ENCODE results near the gene ZNF154.

ZNF154 gene

GRCh38 chr19:57672466-57672865, 36.5 kb downstream of the ZNF154 start:
- DNase-seq: no peak

DNA sequence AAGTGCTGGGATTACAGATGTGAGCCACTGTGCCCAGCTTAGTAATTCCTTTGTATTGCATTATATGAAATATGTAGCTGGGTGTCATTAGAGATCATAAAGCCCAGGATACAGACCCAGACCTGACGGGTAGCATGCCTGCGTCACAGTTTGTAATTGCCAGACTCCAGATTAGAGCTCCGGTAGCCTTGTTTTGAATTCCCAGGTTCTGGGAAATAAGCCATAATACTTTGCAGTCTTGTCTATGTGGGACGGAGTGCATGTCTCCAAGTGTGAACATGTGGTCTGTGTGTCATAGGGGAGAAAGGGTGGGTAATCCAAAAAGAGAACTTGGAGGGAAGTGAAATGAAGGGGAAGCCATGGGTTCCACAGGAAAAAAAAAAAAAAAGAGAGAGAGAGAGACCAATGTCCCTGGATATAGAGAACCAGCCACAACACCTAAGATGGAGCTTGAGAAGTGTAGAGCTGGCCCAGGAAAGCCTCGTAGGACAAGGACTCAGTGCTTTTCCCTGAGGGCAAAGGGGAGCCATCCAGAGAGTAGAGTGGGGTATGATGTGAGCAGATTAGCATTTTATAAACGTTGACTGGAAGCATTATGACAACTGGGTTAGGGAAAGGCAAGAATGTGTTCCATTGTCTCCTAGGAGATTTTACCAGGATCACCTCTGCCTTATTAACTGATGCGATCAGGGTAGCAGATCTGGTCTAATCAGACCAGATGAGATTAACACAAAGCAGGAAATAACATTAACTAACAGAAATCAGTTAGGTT, 37.7 kb downstream of the ZNF154 start:
- DNase-seq: no peak

DNA sequence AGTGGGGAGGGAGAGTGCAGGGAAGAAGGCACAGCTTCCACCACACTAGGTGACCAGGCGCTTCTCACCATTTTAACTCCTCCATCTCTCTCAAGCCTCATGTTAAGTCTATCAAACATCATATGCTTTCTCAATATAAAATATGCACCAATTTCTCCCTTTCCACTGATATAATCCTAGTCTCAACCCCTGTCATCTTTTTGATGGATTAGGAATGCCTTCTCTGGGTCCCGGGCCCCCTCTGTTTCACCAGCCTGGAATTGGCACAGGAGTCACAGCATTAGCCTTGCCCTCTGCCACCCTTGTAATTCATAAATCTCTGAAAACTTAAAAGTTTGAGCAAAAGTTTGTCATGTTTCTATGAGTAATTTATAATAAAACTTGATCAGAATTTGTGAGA, 40.4 kb downstream of the ZNF154 start, which contains the start of gene ZSCAN4:
Gene ZSCAN4, plus strand, starts transcription at position 301 of the 400 bp plus-strand sequence. CDS start 7,211 bp downstream, outside the sequence.
- no peak for DNase-seq

DNA sequence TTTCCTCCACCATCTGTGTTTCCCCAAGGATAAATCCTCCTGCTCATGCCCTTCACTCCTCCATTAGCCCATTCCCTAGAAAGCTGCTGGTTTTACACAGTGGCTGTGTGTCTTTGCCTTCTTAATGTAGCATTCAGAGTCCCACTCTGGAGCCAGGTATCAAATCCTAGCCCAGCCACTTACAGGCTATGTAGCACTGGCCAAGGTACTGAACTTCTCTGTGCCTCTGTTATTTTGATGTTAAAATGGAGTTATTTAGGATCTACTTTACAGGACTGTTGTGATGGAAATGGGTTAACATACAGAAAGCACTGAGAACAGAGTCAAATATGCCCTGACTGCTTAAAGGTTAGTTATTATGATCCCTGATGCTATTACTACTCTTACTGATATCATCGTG, 41.8 kb downstream of the ZNF154 start:
- no peak for DNase-seq

DNA sequence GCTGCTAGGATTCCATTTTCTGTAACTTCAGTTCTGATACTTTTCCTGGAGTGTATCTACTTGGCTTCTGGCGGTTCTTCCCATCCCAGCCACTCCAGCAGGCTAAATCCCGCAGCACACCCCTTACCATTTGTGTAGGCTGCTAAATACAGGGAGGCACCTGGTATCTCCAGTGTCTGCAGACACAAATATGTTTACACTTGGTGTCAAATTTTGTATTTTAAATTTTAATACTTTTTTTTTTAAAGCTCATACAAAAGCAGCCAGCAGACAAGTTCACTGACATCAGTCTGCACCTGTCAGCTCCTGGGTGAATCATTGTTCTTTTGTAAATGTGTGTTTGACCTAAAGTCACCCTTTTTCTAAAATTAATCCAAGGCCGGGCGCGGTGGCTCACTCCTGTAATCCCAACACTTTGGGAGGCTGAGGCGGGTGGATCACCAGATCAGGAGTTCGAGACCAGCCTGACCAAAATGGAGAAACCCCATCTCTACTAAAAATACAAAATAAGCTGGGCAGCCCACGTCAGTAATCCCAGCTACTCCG, 43.7 kb downstream of the ZNF154 start:
- DNase-seq: no peak

DNA sequence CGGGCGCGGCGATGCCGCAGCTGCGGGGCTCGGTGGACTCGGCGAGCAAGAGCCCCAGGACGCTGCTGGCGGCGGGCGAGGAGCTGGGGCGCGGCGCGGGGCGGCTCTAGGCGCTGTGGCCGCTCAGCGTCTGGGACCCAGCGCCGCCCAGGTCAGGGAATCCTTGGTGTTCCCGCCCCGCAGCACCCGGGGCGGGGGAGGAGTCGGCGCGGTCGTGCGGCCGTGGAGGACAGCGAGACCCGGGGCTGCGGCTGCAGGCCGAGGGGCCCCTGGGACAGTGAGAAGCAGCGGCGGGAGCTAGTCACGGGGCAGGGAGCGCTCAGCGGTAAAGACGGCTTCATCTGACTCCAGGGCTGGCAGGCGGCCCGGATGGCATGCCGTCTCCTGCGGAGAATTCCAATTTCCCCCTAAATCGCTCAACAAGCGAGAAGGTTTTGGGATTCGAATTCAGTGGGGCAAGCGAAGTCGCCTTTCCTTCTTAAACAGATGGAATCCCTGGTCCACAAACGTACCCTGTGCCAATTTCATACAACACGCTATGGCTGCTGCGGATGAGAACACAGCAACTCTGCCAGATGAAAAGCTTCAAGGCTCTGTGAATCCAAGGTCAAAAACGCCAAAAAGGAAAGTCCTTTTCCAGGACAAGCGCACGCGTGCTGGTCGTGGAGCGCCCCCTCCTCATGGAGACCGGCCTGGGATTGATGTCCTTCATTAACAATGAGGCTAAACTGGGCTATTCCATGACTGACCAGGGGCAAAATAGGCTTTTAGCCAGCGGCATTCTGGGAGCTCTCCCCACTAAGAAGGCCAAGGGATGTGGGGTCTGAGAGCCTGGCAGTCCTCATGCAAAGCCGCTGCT, 44.5 kb downstream of the ZNF154 start:
- DNase-seq: no peak

GRCh38 chr19:57656346-57656745, 52.7 kb downstream of the ZNF154 start:
- no peak for DNase-seq

GRCh38 chr19:57655443-57655842, 53.6 kb downstream of the ZNF154 start:
- no peak for DNase-seq

DNA sequence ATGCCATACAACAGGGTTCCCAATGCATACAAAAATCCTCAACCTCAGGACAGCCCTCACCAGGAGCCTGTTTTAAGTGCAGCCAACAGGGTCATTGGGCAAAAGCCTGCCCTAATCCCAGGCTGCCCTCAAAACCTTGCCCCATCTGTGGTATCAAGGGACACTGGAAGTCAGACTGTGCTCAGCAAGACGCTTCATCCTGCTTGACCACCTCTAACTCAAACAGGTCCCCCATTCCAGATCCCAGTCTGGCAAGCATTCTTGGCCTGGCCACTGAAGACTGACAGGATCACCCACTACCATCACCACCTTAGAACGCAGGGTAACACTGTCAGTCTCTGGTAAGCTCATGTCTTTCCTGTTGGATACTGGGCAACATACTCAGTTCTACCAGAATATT, 55.3 kb downstream of the ZNF154 start:
- no peak for DNase-seq

- DNase-seq: no peak
Observed at GRCh38 chr19:57651654-57651996, 57.4 kb downstream of the ZNF154 start.

- no peak for DNase-seq
Observed at GRCh38 chr19:57648331-57649003, 60.5 kb downstream of the ZNF154 start.

Measured in NCI-H2029 treated with DMSO at 0.1 percent for 48 hours (cell line).